GM21786 (cell line): ENCODE data around the gene DYRK3.
"Not testable (repeated sequence)": the region's sequence is repeated elsewhere in the genome, so short reads cannot be mapped to it uniquely, and the experiment has no call there.

Experiments
- ATAC-seq: cut with Tn5 transposase; IDR thresholded peaks from one replicate; pipeline ENCODE4 v1.9.1; 2021; ENCODE audit not compliant: unreplicated experiment

The DYRK3 gene

GRCh38 chr1:206628916-206629315 is 6.4 kb upstream of the DYRK3 start:
- ATAC-seq, result no peak

GRCh38 chr1:206631085-206631509 is 4.2 kb upstream of the DYRK3 start:
- ATAC-seq, result no peak

- ATAC-seq, result no peak
Observed at GRCh38 chr1:206633708-206634121, 1.6 kb upstream of the DYRK3 start.

- no peak for ATAC-seq
Observed at GRCh38 chr1:206634365-206635079, 814 bp upstream of the DYRK3 start.

GRCh38 chr1:206635978-206636345 is 626 bp downstream of the DYRK3 start:
- no peak for ATAC-seq

GRCh38 chr1:206636671-206637070 is 1.3 kb downstream of the DYRK3 start:
- no peak for ATAC-seq

GRCh38 chr1:206637605-206638004 is 2.3 kb downstream of the DYRK3 start:
- ATAC-seq, result no peak

GRCh38 chr1:206642074-206642473 is 6.7 kb downstream of the DYRK3 start:
- ATAC-seq, result not testable (repeated sequence)

- no peak for ATAC-seq
Observed at GRCh38 chr1:206643118-206643698, 7.9 kb downstream of the DYRK3 start.

GRCh38 chr1:206646504-206646903 is 11.2 kb downstream of the DYRK3 start:
- ATAC-seq, result no peak

- ATAC-seq, result no peak
Observed at GRCh38 chr1:206647224-206647623, 11.9 kb downstream of the DYRK3 start.

- ATAC-seq, result no peak
Observed at GRCh38 chr1:206649261-206649921, 14.1 kb downstream of the DYRK3 start.

- no peak for ATAC-seq
Observed at GRCh38 chr1:206651014-206651413, 15.7 kb downstream of the DYRK3 start.

GRCh38 chr1:206651958-206652890 is 16.9 kb downstream of the DYRK3 start:
- ATAC-seq, result no peak

- no peak for ATAC-seq
Observed at GRCh38 chr1:206653715-206654459, 18.6 kb downstream of the DYRK3 start.

GRCh38 chr1:206654828-206655227 is 19.5 kb downstream of the DYRK3 start:
- ATAC-seq, result no peak

- ATAC-seq, result no peak
Observed at GRCh38 chr1:206655471-206655882, 20.1 kb downstream of the DYRK3 start.

- ATAC-seq, result no peak
Observed at GRCh38 chr1:206656936-206657335, 21.6 kb downstream of the DYRK3 start.

GRCh38 chr1:206657751-206658150 is 22.4 kb downstream of the DYRK3 start:
- no peak for ATAC-seq

- peak; percentile 48 for ATAC-seq
Observed at GRCh38 chr1:206658264-206658980, 23.1 kb downstream of the DYRK3 start.
